NAMALWA (cell line): Measurements from ENCODE around the gene TNC.

Experiments used
- DNase-seq: peaks from one replicate; pipeline ENCODE4 v3.0.0-alpha.2; 2015; ENCODE audit warnings: low spot score

The TNC gene

GRCh38 chr9:115117999-115118878 is at the start of gene TNC:
TNC (minus strand) TSS chr9:115118157; CDS start chr9:115091018, 27,139 bp downstream.
- DNase-seq: no peak

- DNase-seq: no peak
Observed at GRCh38 chr9:115167175-115167574, 49.2 kb upstream of the TNC start.

GRCh38 chr9:115165233-115165632 is 47.3 kb upstream of the TNC start:
- no peak for DNase-seq

GRCh38 chr9:115164511-115164974 is 46.6 kb upstream of the TNC start:
- DNase-seq: no peak

- DNase-seq: no peak
Observed at GRCh38 chr9:115162946-115163345, 45.0 kb upstream of the TNC start.

- no peak for DNase-seq
Observed at GRCh38 chr9:115161446-115161845, 43.5 kb upstream of the TNC start.

GRCh38 chr9:115158661-115159481 is 40.9 kb upstream of the TNC start:
- no peak for DNase-seq

GRCh38 chr9:115157245-115157674 is 39.3 kb upstream of the TNC start:
- no peak for DNase-seq

GRCh38 chr9:115155037-115155436 is 37.1 kb upstream of the TNC start:
- DNase-seq: no peak

GRCh38 chr9:115154617-115155016 is 36.7 kb upstream of the TNC start:
- DNase-seq: no peak

GRCh38 chr9:115152281-115152820 is 34.4 kb upstream of the TNC start:
- DNase-seq: no peak

GRCh38 chr9:115148721-115149120 is 30.8 kb upstream of the TNC start:
- DNase-seq: no peak

- DNase-seq: no peak
Observed at GRCh38 chr9:115146581-115147021, 28.6 kb upstream of the TNC start.

GRCh38 chr9:115144706-115145105 is 26.7 kb upstream of the TNC start:
- DNase-seq: no peak

GRCh38 chr9:115143689-115144088 is 25.7 kb upstream of the TNC start:
- DNase-seq: no peak

GRCh38 chr9:115142517-115143270 is 24.7 kb upstream of the TNC start:
- no peak for DNase-seq

GRCh38 chr9:115142090-115142489 is 24.1 kb upstream of the TNC start:
- DNase-seq: no peak

- DNase-seq: no peak
Observed at GRCh38 chr9:115141612-115142011, 23.7 kb upstream of the TNC start.

GRCh38 chr9:115138151-115138550 is 20.2 kb upstream of the TNC start:
- no peak for DNase-seq

GRCh38 chr9:115137526-115137925 is 19.6 kb upstream of the TNC start:
- DNase-seq: no peak

GRCh38 chr9:115135821-115136778 is 18.1 kb upstream of the TNC start:
- no peak for DNase-seq
